ENCODE measurements around the gene CARNS1.

Gene CARNS1

DNA sequence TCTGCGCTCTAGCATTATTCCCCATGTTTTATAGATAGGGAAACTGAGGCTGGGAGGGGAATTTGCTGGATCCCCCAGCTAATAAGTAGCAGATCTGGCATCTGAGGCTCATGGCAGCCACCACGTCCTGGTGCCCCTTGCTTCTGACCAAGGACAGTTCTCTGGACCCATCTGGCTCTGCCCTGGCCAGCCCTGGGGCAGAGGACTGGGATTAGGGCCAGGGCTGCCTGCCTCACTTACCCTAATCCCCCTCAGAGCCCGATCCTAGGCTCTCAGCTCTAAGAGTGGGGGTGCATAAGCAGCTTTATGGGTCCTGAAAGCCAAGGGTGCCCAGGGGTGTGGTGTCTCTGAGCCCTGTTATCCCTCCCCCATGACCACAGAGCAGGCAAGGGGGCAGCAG lies 39.6 kb downstream of the CARNS1 start, which contains the start of gene CABP4:
Gene CABP4 (plus strand): TSS at position 301 of the 400 bp plus-strand sequence. CDS start 70 bp downstream, at position 371.
- no peak for TF ChIP-seq CTCF (IDR thresholded peaks at IDR 0.05; ENCODE audit: low read depth, low read length)
- H3K4me3 ChIP-seq (ENCODE audit: low read depth, low read length) = no peak within 1 kb of the TSS

DNA sequence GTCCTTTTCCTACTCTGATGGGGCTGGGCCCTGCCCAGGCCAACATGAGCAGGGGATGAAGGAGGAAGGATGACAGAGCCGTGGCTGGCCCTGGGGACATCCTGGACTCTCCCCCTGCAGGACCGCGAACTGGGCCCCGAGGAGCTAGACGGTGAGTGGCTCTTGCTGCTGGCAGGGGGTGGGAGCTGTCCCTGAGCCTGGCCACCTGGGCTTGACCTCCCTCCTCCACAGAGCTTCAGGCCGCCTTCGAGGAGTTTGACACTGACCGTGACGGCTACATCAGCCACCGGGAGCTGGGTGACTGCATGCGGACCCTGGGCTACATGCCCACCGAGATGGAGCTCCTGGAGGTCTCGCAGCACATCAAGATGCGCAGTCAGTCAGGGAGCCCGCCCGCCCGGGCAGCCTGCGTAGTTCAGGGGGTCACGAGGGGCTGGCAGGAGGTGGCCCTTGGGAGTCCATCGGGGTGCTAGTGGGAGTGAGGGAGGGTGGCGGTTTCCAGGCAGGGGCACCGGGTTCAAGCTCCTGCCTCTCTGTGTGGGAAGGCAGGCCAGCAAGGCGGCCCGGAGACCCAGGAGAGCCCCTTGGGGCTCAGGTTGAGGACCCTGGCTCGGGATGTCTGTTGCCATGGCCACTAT lies 40.7 kb downstream of the CARNS1 start:
- no peak for TF ChIP-seq CTCF (IDR thresholded peaks at IDR 0.05; ENCODE audit: low read depth, low read length)

DNA sequence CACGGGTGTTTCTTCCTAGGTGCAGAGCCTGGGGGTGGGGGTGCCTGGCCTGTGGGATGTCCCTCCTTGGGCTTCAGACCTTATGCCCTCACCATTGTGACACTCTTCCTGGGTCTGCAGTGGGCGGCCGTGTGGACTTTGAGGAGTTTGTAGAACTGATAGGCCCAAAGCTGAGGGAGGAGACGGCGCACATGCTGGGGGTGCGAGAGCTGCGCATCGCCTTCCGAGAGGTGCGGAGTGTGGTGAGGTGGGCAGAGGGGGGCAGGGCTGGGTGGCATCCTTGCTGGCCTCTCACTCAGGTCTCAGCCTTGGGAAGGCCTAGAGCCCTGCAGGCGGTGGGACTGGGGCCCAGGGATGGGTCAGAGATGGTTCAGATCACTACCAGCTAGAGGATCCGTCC lies 42.0 kb downstream of the CARNS1 start:
- H3K4me3 ChIP-seq (ENCODE audit: low read depth, low read length) = no peak overlapping the region
- no peak for TF ChIP-seq CTCF (IDR thresholded peaks at IDR 0.05; ENCODE audit: low read depth, low read length)

More for the DNA sequence above, 40.7 kb downstream of the CARNS1 start:
- no peak overlapping the region for H3K4me3 ChIP-seq (ENCODE audit: low read depth, low read length)

DNA sequence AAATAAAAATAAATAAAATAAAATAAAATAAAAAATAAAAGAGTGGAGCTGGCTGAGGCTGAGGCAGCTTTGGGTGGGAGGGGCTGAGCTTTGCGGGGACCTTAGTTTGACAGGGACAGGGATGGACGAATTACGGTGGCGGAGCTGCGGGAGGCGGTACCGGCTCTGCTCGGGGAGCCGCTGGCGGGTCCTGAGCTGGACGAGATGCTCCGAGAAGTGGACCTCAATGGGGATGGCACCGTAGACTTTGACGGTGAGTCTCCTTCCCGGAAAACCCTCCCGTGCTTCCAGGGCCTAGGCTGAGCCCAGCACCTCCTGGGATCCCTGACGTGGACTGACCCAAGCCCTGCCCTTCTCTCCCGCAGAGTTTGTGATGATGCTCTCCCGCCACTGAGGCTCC lies 42.8 kb downstream of the CARNS1 start:
- H3K4me3 ChIP-seq (ENCODE audit: low read depth, low read length) = no peak overlapping the region

GRCh38 chr11:67463186-67463585 lies 47.7 kb downstream of the CARNS1 start:
- TF ChIP-seq CTCF (IDR thresholded peaks at IDR 0.05; ENCODE audit: low read depth, low read length) = no peak

More for the DNA sequence above, 42.8 kb downstream of the CARNS1 start:
- no peak for TF ChIP-seq CTCF (IDR thresholded peaks at IDR 0.05; ENCODE audit: low read depth, low read length)

DNA sequence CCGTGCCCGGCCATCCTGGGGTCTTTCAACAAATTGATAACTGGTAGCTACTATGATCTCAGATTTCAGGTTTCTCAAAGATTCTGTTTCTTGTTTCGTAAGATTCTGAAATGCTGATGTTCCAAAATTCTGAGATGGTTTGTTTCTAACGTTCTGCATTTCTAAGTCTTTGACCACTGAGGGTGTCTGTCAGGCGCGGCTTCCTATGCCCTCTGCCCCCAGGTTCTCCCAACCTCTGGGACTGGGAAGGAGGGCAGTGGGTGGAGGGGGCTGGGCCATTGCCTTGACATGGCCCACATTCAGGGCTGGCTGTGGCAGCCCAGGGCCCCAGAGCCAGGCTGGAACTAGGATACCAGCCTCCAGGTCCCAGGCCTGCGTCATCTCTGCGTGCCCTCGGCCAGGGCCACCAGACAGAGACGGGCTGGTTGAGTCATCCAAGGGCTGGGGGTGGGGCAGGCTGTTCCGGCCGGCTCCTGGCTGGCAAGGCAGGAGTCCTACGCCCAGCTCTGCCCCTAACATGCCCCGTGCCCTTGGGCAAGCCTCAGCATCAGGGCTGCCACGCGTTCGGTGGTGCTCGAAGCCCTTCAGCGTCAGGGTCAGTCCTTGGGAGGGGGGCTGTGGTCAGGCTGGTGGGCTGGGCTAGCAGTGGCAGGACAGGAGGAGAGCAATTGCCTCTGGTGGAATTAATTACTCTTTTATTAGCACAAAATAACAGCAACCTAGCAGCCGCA lies 48.4 kb downstream of the CARNS1 start:
- no peak overlapping the region for H3K4me3 ChIP-seq (ENCODE audit: low read depth, low read length)
- no peak for TF ChIP-seq CTCF (IDR thresholded peaks at IDR 0.05; ENCODE audit: low read depth, low read length)

More at GRCh38 chr11:67463186-67463585, 47.7 kb downstream of the CARNS1 start:
- H3K4me3 ChIP-seq (ENCODE audit: low read depth, low read length) = no peak overlapping the region

All from WI38 (cell line).